OCI-LY1 (cell line): Measurements from ENCODE around the gene KRT34.

Experiments
- H2AFZ ChIP-seq: fragments of 200-600 bp; sonication (generic), shearing (Covaris generic); 2 replicates; pipeline ENCODE4 v1.6.0; 2014; ENCODE audit warnings: antibody characterized with exemption, mild to moderate bottlenecking, low read length
- H3F3A ChIP-seq: fragments of 200-600 bp; sonication (generic), shearing (Covaris generic); 2 replicates; pipeline ENCODE4 v1.6.0; 2014; ENCODE audit warnings: mild to moderate bottlenecking, antibody characterized with exemption, low read length, moderate library complexity; ENCODE audit not compliant: insufficient read depth
- H3K27ac ChIP-seq: fragments of 200-600 bp; sonication (generic); 2 replicates; pipeline ENCODE4 v1.5.1; 2014; ENCODE audit warnings: low read length, mixed run types, mild to moderate bottlenecking, low read depth; ENCODE audit not compliant: poor library complexity, severe bottlenecking
- H3K27me3 ChIP-seq: fragments of 200-600 bp; sonication (generic); 2 replicates; pipeline ENCODE4 v1.6.0; 2014; ENCODE audit warnings: antibody characterized with exemption, mild to moderate bottlenecking, low read length, moderate library complexity; ENCODE audit not compliant: insufficient read depth
- H3K36me3 ChIP-seq: fragments of 200-600 bp; sonication (generic); 2 replicates; pipeline ENCODE4 v1.6.1; 2014; ENCODE audit warnings: mild to moderate bottlenecking, antibody characterized with exemption, low read length, moderate library complexity, mixed read lengths; ENCODE audit not compliant: insufficient read depth
- H3K4me1 ChIP-seq: fragments of 200-600 bp; sonication (generic); 2 replicates; pipeline ENCODE4 v1.5.1; 2014; ENCODE audit warnings: mild to moderate bottlenecking, low read length, moderate library complexity; ENCODE audit not compliant: insufficient read depth, severe bottlenecking
- H3K4me2 ChIP-seq: fragments of 200-600 bp; sonication (generic), shearing (Covaris generic); 2 replicates; pipeline ENCODE4 v1.6.1; 2014; ENCODE audit warnings: low read length
- H3K4me3 ChIP-seq: fragments of 200-600 bp; sonication (generic); 2 replicates; pipeline ENCODE4 v1.5.1; 2014; ENCODE audit warnings: low read length, low read depth, mild to moderate bottlenecking, mixed read lengths; ENCODE audit not compliant: poor library complexity, severe bottlenecking
- H3K79me2 ChIP-seq: fragments of 200-600 bp; shearing (Covaris generic); 2 replicates; pipeline ENCODE4 v1.6.1; 2016; ENCODE audit warnings: mixed run types, low read length, mixed read lengths; ENCODE audit not compliant: insufficient read depth
- H3K9ac ChIP-seq: fragments of 200-600 bp; sonication (generic), shearing (Covaris generic); 2 replicates; pipeline ENCODE4 v1.6.1; 2014; ENCODE audit warnings: mild to moderate bottlenecking, low read length, mixed read lengths
- H3K9me2 ChIP-seq: fragments of 200-600 bp; sonication (generic), shearing (Covaris generic); 2 replicates; pipeline ENCODE4 v1.6.1; 2014; ENCODE audit warnings: low read depth, mild to moderate bottlenecking, low read length, mixed read lengths
- H3K9me3 ChIP-seq: fragments of 200-600 bp; shearing (Covaris generic); 2 replicates; pipeline ENCODE4 v1.6.1; 2014; ENCODE audit warnings: low read length, mixed read lengths
- H4K20me1 ChIP-seq: fragments of 200-600 bp; sonication (generic), shearing (Covaris generic); 2 replicates; pipeline ENCODE4 v1.6.0; 2016; ENCODE audit warnings: mild to moderate bottlenecking, low read length; ENCODE audit not compliant: insufficient read depth
- CTCF ChIP-seq: fragments of 200-600 bp; sonication (generic), shearing (Covaris generic); IDR thresholded peaks from 2 replicates; pipeline ENCODE4 v1.5.1; 2017; ENCODE audit warnings: mild to moderate bottlenecking, antibody characterized with exemption, low read length, moderate library complexity, mixed read lengths
- EZH2 ChIP-seq: fragments of 200-600 bp; sonication (generic), shearing (Covaris generic); IDR thresholded peaks from 2 replicates; pipeline ENCODE4 v1.8.0; 2017; ENCODE audit warnings: borderline replicate concordance, mixed run types, mild to moderate bottlenecking, antibody characterized with exemption, low read length, moderate library complexity, mixed read lengths

Gene KRT34

GRCh38 chr17:41390411-41390938 lies 8.4 kb upstream of the KRT34 start:
- Histone ChIP-seq H4K20me1 (no peaks in the 10 kb centered on the region), H3K4me1 (no peaks in the 10 kb centered on the region), H3K9me3 (0 out of 2 replicates have a peak, but pooled peaks cover 4% of the 10 kb centered on the region), H3K4me2 (no peak overlapping the region), H3K79me2 (no peaks in the 10 kb centered on the region), H3K27me3 (no peaks in the 10 kb centered on the region), H3K9me2 (no peaks in the 10 kb centered on the region), H3K4me3 (no peak overlapping the region), H2AFZ (no peak overlapping the region), H3F3A (no peaks in the 10 kb centered on the region), H3K27ac (no peak overlapping the region), H3K36me3 (no peaks in the 10 kb centered on the region), H3K9ac (no peak overlapping the region)
- TF ChIP-seq EZH2, result no peak
- TF ChIP-seq CTCF, result no peak

- Histone ChIP-seq H3F3A (no peaks in the 10 kb centered on the region), H3K9me3 (0 out of 2 replicates have a peak, but pooled peaks cover 4% of the 10 kb centered on the region), H4K20me1 (no peaks in the 10 kb centered on the region), H3K4me3 (no peak overlapping the region), H3K9me2 (no peaks in the 10 kb centered on the region; the same call in 1 of the 2 replicates), H3K27ac (no peak overlapping the region), H3K36me3 (no peaks in the 10 kb centered on the region), H3K4me2 (no peak overlapping the region), H3K27me3 (no peaks in the 10 kb centered on the region), H3K79me2 (no peaks in the 10 kb centered on the region), H3K9ac (no peak overlapping the region), H3K4me1 (no peaks in the 10 kb centered on the region), H2AFZ (no peak overlapping the region)
- no peak for TF ChIP-seq EZH2
Measured at GRCh38 chr17:41387670-41388069, 5.6 kb upstream of the KRT34 start.

- Histone ChIP-seq H3K4me1 (no peaks in the 10 kb centered on the region), H3K27me3 (no peaks in the 10 kb centered on the region), H3K4me2 (no peak overlapping the region), H3K9me3 (0 out of 2 replicates have a peak, but pooled peaks cover 4% of the 10 kb centered on the region), H3K27ac (no peak overlapping the region), H3F3A (no peaks in the 10 kb centered on the region), H3K9me2 (no peaks in the 10 kb centered on the region; the same call in 1 of the 2 replicates), H4K20me1 (no peaks in the 10 kb centered on the region), H3K9ac (no peak overlapping the region), H3K79me2 (no peaks in the 10 kb centered on the region), H3K4me3 (no peak overlapping the region), H2AFZ (no peak overlapping the region), H3K36me3 (no peaks in the 10 kb centered on the region)
- TF ChIP-seq EZH2 (no peak), CTCF (no peak)
Measured at GRCh38 chr17:41386227-41386626, 4.1 kb upstream of the KRT34 start.

GRCh38 chr17:41383690-41384089 lies 1.6 kb upstream of the KRT34 start:
- Histone ChIP-seq H3K4me2 (no peak overlapping the region), H3K9ac (no peak overlapping the region), H3K4me3 (no peak overlapping the region), H3K36me3 (no peaks in the 10 kb centered on the region), H3K9me3 (0 out of 2 replicates have a peak, but pooled peaks cover 4% of the 10 kb centered on the region), H3K9me2 (no peaks in the 10 kb centered on the region; the same call in 1 of the 2 replicates), H3K4me1 (no peaks in the 10 kb centered on the region), H3K27me3 (no peaks in the 10 kb centered on the region), H4K20me1 (no peaks in the 10 kb centered on the region), H2AFZ (no peak overlapping the region), H3F3A (no peaks in the 10 kb centered on the region), H3K27ac (no peak overlapping the region), H3K79me2 (no peaks in the 10 kb centered on the region)
- TF ChIP-seq CTCF, result no peak
- no peak for TF ChIP-seq EZH2
